SK-N-MC (cell line): ENCODE data around the gene BORCS8.

Experiments
- EZH2 ChIP-seq: fragments of 200-600 bp; sonication (generic); IDR thresholded peaks from one replicate; pipeline ENCODE4 v1.6.1; 2017; ENCODE audit warnings: antibody characterized with exemption
- FOXP2 ChIP-seq: optimal IDR thresholded peaks from 2 replicates; pipeline ENCODE3; 2011; ENCODE audit warnings: mild to moderate bottlenecking, moderate library complexity; ENCODE audit not compliant: insufficient read depth; ENCODE audit errors: extremely low read length, control extremely low read depth
- POLR2AphosphoS5 ChIP-seq: IDR thresholded peaks from 2 replicates; pipeline ENCODE4 v1.6.1; 2012; ENCODE audit warnings: mild to moderate bottlenecking, low read depth, low read length, borderline replicate concordance

DNA sequence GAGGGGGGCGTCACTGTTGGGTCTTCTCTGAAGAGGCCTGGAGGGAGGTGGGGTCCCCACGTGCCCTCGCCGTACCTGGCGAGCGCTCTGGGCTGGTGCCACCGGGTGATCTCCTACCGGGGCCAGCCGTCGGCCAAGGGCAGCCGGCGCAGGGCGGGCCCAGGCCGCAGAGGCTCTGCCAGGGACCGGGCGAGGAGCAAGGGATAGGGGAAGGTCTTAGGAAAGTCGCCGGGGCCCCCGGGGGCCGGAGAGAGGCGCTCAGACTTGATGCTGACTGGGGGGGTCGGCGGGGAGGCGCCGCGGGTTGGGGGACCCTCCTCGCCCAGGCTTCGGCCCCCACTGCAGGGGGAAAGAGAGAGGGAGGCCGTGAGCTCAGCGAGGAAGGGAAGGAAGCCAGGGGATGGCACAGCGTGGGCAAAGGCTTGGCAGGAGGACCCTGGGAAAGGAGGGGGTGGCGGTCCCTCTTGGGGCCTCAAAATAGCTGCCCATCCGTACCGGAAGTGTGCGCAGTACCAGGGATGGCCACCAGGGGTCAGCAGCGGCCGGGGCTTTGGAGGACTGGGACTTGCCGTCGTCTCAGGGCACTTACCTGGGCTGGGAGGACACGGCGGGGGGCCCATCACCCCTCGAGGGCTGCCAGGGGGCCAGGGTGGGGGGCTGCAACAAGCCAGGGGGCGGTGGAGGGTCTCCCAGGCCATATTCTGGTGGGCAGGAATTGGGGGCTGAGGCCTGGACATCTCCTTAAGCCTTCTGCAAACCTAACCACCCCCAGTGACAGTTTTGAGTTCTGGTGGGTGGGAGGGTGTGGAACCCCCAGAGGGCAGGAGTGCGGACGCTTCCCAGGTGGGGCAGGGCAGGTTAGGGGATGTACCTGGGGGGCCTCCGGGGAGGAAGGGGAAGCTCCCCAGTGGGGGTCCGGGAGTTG lies 46.0 kb downstream of the BORCS8 start:
- no peak for TF ChIP-seq POLR2AphosphoS5
- TF ChIP-seq FOXP2 = no peak
- no peak for TF ChIP-seq EZH2
